Stimulated activated CD8-positive, alpha-beta memory T cell treated with anti-CD3 and anti-CD28 coated beads, Interleukin-12 subunit alpha, Interleukin-12 subunit beta, amount 100 ng/mL, for 24 hours (primary cell): ENCODE measurements around the gene TNS1.

Experiments used
- DNase-seq: peaks from one replicate; pipeline ENCODE4 v3.0.0-alpha.2; 2020; ENCODE audit errors: extremely low read depth

TNS1 gene

GRCh38 chr2:217873371-217873770 lies 129.4 kb downstream of the TNS1 start:
- no peak for DNase-seq

GRCh38 chr2:217872319-217872718 lies 130.5 kb downstream of the TNS1 start:
- DNase-seq, result no peak

DNA sequence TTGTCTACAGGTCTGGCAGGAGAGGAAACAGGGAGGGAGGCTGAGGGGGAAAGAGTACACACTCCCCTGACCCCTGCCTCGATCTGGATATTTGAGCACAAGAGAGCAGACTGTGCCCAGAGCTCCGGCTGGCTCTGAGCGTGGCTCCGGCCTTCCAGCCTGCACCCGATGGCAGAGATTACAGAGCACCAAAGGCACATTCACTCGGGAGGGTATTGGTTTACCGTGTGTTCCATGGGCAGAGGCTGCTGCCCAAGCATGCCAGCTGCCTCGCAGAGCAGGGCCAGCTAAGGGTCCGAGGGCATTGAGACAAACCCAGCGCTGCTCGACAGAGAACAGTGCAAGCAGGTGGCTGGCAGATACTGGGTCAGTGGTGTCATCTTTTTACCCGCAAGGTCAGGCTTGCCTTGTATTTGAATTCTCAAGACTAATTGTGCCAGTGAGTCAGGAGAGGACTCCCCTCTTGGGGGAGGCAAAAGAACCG lies 132.2 kb downstream of the TNS1 start:
- no peak for DNase-seq

- no peak for DNase-seq
Measured at GRCh38 chr2:217868911-217869334, 133.9 kb downstream of the TNS1 start.

DNA sequence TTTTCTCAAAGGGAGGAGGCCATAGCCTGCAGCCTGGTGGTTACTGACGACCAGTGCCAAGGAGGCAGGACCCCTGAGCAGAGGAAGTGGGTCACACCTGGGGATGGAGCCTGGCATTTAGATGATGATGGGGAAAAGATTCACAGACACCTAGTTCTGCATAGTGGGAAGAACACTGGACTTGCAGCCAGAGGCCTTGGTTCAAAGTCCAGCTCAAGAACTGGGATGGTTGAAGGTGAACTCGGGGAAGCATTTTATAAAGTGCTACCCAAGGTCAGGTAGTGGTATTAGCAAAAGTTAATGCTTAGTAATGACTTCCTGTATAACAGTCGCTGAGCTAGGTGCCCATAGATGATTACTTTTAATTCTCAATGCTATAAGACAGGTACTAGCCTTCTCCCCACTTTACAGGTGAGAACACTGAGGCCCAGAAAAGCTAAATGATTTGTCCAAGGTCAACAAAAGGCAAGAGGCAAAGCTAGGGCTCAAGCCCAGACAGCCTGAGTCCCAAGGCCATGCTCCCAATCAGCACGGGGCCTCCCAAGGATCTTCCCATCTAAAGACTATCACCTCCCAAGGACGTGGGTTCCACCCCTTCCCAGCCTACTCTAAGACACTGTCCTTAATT lies 134.4 kb downstream of the TNS1 start:
- DNase-seq, result no peak

DNA sequence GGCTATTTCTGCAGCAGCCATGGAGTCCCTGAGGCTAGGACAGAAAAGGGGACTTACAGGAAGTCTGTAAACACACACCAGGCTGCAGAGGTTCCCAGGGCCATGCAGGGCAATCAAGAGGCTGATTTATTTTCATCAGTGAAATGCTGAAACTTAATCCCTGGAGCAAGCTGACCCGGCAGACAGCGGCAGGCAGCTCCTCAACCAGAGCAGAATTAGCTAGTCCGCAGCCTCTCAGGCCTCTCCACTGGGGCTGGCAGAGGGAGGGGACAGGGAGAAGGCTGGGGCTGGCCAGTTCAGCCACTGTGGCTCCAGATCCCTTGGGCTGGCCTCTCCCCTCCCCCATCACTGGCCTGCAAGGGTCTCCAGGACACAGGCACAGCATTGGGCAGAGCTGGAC lies 136.3 kb downstream of the TNS1 start:
- DNase-seq, result no peak

- DNase-seq, result no peak
Measured at GRCh38 chr2:217864963-217865772, 137.6 kb downstream of the TNS1 start.

GRCh38 chr2:217863883-217864282 lies 138.9 kb downstream of the TNS1 start:
- DNase-seq, result no peak

DNA sequence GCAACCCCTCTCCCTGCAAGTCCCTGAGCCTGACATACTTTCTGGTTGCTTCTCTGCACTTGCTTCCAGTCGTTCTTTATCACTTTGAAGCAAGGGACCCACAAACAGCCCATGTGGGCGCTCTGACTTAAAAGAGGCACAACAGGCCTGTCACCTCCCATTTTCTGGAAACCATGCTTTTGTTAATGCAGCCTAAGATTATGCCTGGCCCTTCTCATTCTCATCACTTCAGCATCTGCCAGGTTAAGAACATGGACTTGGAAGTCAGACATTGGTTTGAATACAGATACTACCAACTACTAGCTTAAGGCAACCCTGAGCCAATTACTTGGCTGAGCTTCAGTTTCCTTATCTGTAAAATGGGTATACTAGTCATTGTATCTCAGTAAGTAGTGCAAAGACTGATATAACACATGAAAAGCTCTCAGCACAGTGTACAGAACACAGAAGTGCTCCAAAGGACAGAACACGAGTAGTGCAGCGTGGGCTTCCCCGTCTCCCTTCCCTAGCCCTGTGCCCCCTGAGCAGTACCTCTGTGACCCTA lies 141.4 kb downstream of the TNS1 start:
- no peak for DNase-seq

- no peak for DNase-seq
Measured at GRCh38 chr2:217859926-217860325, 142.9 kb downstream of the TNS1 start.

DNA sequence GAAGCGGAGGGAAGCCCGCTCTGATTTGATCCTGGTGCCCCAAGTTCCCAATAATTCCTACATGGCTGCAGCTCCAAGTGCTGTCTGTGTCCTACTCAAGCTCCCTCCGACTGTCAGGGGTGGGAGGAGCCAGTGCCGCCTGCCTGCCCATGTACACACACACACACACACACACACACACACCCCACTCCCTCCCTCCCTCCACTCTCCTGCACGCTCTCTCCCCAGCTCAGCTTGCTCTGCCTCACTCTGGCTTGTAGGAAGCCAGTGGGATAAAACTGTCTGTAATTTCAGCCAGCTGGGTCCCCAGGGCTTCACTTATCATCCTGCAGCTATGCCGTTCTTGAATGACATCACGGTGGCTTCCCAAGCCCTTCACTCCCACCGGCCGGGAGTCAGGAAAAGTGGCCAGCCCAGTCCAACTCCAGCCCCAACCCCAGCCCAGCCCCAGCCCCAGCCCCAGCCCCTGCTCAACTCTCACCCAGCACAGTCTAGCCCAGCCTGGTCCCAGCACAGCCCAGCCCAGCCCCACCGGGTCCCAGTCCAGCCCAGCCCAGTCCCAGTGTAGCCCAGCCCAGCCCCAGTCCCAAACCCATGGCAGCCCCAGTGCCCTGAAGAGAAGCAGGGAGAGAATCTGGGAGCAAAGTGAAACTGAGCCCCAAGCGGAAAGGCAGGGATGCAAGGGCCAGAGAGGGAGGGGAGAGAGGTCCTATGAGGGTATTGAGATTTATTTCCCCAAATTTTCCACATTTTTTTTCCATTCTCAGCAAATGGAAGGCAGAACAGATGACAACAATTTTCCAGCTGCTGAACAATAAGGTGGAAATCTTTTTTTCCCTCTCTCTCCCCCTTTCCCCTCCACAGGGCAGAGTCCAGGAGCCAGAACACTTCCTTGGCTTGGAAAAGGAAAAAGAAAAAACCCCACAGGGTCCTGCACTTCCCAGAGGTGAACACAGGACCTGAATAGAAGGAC lies 144.0 kb downstream of the TNS1 start:
- no peak for DNase-seq

GRCh38 chr2:217857624-217858506 lies 144.9 kb downstream of the TNS1 start:
- DNase-seq, result no peak

- DNase-seq, result no peak
Measured at GRCh38 chr2:217856871-217857270, 145.9 kb downstream of the TNS1 start.

DNA sequence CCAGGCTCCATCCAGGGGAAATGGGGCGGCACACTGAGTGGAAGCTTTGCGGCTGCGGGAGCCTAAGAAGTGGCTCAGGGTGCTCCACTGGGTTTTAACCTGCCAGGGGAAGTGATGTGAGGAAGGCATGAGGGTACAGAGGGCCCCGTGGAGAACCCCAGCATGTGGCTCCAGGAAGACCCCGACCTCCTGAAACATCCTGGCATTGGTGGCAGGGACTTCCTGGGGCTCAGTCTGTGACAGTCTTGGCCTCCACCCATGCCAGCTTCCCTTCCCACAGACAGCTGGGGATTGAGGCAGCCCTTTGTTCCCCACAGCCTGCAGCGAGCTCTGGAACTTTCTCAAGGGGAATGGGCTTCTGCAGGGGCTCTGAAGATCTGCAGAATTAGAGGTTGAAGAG lies 146.6 kb downstream of the TNS1 start:
- no peak for DNase-seq

DNA sequence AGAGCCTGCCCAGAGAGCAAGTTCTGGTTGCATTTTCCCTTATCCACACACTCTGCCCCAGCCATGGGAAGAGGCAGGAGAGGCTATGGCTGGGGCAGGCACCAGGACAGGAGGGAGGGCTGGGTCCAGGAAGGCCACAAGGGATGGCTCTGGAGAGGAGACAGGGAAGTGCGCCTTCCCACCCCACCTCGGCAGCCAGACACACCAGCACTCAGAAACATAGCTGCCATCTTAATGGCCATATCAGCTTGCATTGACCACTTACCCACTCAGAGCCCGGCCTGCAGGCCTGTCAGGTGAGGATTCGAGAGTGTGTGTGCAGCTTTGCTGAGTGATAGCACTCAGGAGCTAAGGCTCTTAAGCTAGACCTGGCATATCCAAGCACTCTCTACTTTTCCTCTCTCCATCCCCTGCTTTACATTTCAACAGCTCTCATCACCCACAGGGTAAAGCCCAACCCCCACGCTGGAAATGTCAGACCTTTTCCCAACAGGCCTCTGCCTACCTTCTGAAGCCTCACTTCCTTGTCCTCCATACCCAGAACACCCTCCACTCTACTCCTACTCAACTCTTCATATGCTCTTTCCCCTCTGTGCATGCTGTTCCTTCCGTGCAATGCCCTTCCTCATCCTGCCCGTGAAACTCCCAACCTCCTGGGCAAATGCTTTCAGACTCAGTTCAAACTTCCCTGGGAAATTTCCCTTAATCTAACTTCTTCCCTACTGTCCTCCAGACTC lies 147.9 kb downstream of the TNS1 start:
- DNase-seq, result no peak

- no peak for DNase-seq
Measured at GRCh38 chr2:217853961-217854360, 148.8 kb downstream of the TNS1 start.

DNA sequence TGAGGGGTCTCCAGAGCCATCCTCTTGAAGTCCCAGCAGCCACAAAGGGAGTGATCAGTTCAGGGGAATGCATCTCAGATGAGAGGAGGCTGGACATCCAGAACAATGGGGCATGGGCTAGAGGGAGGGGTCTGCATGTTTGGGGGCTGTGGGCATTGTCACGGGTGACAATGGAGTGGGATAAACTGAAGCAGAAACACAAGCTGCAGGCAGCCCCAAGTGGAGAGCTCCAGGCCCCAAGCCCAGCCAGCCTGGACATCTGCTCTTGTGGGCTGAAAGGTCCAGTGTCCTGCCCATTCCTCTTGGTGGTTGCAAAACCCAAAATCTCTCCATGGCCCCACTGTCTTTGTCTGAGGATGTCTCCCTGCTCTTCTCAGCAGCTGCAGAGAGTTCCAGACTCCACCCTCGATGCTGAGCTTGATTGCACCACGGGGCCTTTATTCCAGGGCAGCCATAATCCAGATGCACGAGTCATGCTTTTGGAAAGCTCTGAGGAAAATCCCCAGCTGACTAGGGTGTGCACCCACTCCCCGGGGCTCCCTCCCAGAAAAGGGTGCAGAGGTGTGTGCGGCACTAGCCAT lies 149.4 kb downstream of the TNS1 start:
- DNase-seq, result no peak

DNA sequence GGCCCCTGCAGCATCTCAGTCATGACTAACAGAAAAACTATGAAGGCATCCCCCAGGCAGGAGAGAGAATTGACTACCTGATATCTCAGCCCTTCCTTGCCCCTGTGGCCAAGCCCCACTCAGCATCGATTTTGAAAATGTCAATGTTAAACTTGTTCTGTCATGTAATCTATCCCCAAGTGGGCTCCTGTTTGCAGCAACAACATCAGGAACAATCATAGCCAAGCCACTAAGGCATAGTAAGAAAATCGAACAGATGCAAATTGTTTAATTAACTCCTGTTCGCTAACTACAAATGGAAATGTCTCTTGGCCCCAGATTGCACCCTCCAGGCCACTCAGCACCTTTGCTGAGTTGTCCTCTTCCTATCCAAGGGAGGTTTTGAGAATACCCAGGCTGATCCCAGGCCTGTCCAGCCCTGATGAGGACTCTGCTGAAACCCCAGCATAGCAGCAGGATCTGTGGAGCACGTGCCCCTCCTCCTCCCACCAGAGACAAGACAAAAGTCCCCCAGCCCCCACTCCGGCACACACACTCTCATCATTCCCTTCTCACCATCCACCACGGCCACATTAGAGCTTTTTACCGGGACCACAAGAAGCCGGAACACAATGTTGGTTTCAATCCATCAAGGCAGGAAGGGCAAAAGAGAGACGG lies 150.1 kb downstream of the TNS1 start:
- no peak for DNase-seq
